Neural cell (in vitro differentiated cells): ENCODE results near the gene OR5AN1.

Experiments used
- CTCF ChIP-seq: fragments of 450-650 bp; IDR thresholded peaks from 2 replicates; pipeline ENCODE4 v1.5.1; 2014; ENCODE audit warnings: antibody characterized with exemption, mild to moderate bottlenecking, moderate library complexity; ENCODE audit not compliant: poor library complexity, severe bottlenecking
- EP300 ChIP-seq: fragments of 450-650 bp; conservative IDR thresholded peaks from 2 replicates; pipeline ENCODE4 v1.6.1; 2014; ENCODE audit warnings: antibody characterized with exemption, mild to moderate bottlenecking, moderate library complexity; ENCODE audit not compliant: poor library complexity, severe bottlenecking
- EZH2 ChIP-seq: fragments of 200-600, 300-800 bp; shearing (Covaris generic), sonication (generic); IDR thresholded peaks from 2 replicates; pipeline ENCODE4 v1.6.1; 2014; ENCODE audit warnings: antibody characterized with exemption, low read length, borderline replicate concordance, mild to moderate bottlenecking; ENCODE audit not compliant: insufficient read depth, poor library complexity, severe bottlenecking
- POLR2AphosphoS5 ChIP-seq: IDR thresholded peaks from 2 replicates; pipeline ENCODE4 v1.6.1; 2012
- RAD21 ChIP-seq: fragments of 450-650 bp; conservative IDR thresholded peaks from 2 replicates; pipeline ENCODE4 v1.6.1; 2014; ENCODE audit warnings: antibody characterized with exemption, mild to moderate bottlenecking, moderate library complexity
- REST ChIP-seq: IDR thresholded peaks from 2 replicates; pipeline ENCODE4 v1.6.1; 2012; ENCODE audit warnings: borderline replicate concordance
- TAF1 ChIP-seq: IDR thresholded peaks from 2 replicates; pipeline ENCODE4 v1.6.1; 2012; ENCODE audit warnings: low read depth

GRCh38 chr11:59358020-59358419 is 675 bp upstream of the OR5AN1 start:
- no peak for TF ChIP-seq CTCF
- TF ChIP-seq EP300, result no peak
- TF ChIP-seq REST, result no peak
- no peak for TF ChIP-seq POLR2AphosphoS5
- no peak for TF ChIP-seq RAD21
- TF ChIP-seq TAF1, result no peak
- no peak for TF ChIP-seq EZH2
